ENCODE results near the gene UBAP2.

DNA sequence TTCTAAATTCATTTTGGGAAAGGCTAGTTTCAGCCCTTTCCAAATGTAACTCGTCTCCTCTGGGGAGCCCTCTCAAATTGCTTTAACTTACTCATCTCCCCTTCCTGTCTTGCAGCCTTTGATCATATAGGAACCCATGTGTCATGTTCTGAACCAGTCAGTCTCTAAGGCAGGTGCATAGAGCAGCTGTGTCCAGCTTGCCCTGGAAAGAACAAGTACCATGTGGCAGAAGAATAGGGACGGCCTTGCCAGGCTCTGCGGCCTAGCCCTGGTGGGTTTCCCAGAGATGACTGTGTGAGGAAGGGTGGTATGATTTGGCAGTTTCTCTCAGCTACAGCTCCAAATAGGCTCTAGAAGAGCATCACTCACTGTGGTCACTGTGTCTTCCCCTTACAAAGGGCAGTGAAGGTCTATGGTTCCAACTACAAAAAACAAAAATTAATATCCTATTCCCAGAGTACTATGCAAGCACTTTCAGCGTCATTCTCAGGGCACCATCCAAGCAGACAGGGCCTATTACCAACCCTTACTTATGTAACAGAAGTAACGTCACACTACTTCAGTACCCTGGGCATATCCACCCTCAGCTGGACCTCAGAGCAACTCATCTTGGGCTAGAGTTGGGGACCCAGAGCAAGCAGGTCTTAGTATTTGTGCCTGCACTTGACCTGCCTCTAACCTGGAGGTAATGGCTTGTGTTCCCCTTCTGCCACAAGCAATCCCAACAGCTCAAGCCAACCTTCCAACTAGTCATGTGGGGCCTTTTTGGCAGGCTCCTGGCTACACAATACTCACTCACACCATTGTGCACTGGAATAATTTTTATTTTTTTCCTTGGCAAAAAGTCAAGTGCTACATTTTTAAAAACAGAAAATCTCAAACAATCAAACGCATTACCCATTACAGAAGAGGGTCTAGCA is 37.2 kb upstream of the UBAP2 start:
- TF ChIP-seq CTCF (IDR thresholded peaks at IDR 0.05) (no peak), POLR2A (IDR thresholded peaks at IDR 0.05) (no peak)
